Cardiac muscle cell (in vitro differentiated cells and primary cell): ENCODE measurements around the gene HDAC4. TPM values are rescaled to one million over a fixed set of nuclear protein-coding genes. Genes with fewer than 3 reads are reported as not detected.

Source experiments
- DNase-seq, 2 donors: peaks; one replicate each; pipeline versions ENCODE4 v3.0.0 to v3.0.0-alpha.2; 2010 to 2017; ENCODE audit warnings: low read depth in 1 of 2, low spot score in 1 of 2
- H3K27ac ChIP-seq: fragments of 200-600 bp; sonication (generic); 2 replicates; pipeline ENCODE4 v1.5.1; 2016
- H3K27me3 ChIP-seq: fragments of 200-600 bp; sonication (generic); 2 replicates; pipeline ENCODE4 v1.6.0; 2016; ENCODE audit warnings: control low read depth
- H3K36me3 ChIP-seq: fragments of 200-600 bp; sonication (generic); 2 replicates; pipeline ENCODE4 v1.5.1; 2016; ENCODE audit warnings: control low read depth
- H3K4me1 ChIP-seq: fragments of 200-600 bp; sonication (generic); 2 replicates; pipeline ENCODE4 v1.8.1; 2017; ENCODE audit warnings: low read depth, mild to moderate bottlenecking, mixed run types
- H3K4me3 ChIP-seq: fragments of 200-600 bp; sonication (generic); 2 replicates; pipeline ENCODE4 v1.5.1; 2016; ENCODE audit warnings: mild to moderate bottlenecking
- H3K9me3 ChIP-seq: fragments of 200-600 bp; sonication (generic); 2 replicates; pipeline ENCODE4 v1.5.1; 2017; ENCODE audit warnings: low read depth, mild to moderate bottlenecking, control low read depth
- polyA plus RNA-seq: library from polyadenylated mRNA; unstranded; fragments of >200 nt; fragmentation: Nextera tagmentation; extraction: Ambion mirVana; gene quantifications from 2 replicates; pipeline ENCODE4 v1.2.1, GENCODE V29; 2016
- total RNA-seq: library from RNA; depleted of rRNA; stranded (reverse); fragments of >200 nt; gene quantifications from 2 replicates; pipeline ENCODE4 v1.2.3, GENCODE V29; 2016
- TF ChIP-seq, protein P1 (sequence below): IDR thresholded peaks from 2 replicates; pipeline ENCODE4 v1.5.1; 2012; ENCODE audit warnings: low read depth, mild to moderate bottlenecking, low read length

Gene HDAC4
- total and polyA plus RNA-seq, 2 experiments from 2014 or later: 7.0 to 41.6 TPM

DNA sequence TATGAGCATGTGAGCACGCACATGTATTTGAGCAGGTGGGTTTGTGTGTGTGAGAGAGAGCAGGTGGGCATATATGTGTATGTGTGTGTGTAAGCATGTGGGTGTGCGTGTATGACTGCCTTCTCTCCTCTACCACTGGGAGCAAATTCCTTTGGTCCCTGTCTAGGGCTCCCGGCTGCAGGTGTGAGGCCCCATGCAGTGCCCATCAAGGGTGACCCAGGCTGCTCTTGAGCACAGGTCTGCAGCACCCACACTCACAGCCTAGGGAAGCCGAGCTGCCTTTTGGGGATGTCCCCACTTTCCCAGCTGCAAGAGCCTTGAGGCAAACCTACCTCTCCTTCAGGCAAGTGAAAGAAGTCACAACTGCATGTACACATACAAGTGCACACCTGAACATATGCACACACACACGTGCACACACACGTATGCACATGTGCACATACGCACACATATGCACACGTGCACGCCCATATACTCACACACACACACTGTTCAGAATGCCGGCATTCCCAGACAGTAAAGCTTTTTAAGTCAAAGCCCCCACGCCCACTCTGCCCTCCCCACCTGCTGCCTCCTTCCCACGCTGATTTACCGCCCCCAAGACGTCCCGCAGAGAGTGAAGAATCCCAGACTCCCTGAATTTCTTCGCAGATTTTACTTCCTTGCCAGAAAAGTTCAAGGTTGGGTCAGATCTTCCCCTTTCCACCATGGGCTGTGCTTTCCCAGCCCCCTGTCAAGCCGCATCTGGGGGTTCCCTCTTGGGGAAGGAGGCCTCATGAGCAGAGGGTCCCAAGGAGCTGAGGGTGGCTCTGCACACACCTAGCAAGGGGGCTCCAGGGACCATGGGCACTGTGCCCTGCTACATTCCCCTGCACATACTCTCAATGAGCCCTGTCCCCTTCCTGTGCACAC is 382.3 kb downstream of the HDAC4 start:
- TF ChIP-seq, protein P1, sequence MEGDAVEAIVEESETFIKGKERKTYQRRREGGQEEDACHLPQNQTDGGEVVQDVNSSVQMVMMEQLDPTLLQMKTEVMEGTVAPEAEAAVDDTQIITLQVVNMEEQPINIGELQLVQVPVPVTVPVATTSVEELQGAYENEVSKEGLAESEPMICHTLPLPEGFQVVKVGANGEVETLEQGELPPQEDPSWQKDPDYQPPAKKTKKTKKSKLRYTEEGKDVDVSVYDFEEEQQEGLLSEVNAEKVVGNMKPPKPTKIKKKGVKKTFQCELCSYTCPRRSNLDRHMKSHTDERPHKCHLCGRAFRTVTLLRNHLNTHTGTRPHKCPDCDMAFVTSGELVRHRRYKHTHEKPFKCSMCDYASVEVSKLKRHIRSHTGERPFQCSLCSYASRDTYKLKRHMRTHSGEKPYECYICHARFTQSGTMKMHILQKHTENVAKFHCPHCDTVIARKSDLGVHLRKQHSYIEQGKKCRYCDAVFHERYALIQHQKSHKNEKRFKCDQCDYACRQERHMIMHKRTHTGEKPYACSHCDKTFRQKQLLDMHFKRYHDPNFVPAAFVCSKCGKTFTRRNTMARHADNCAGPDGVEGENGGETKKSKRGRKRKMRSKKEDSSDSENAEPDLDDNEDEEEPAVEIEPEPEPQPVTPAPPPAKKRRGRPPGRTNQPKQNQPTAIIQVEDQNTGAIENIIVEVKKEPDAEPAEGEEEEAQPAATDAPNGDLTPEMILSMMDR: no peak
- Histone ChIP-seq H3K27me3 (no peaks in the 10 kb centered on the region), H3K9me3 (no peaks in the 10 kb centered on the region), H3K4me3 (no peak overlapping the region), H3K36me3 (no peaks in the 10 kb centered on the region), H3K27ac (no peak overlapping the region), H3K4me1 (no peaks in the 10 kb centered on the region)
- DNase-seq: no peak

DNA sequence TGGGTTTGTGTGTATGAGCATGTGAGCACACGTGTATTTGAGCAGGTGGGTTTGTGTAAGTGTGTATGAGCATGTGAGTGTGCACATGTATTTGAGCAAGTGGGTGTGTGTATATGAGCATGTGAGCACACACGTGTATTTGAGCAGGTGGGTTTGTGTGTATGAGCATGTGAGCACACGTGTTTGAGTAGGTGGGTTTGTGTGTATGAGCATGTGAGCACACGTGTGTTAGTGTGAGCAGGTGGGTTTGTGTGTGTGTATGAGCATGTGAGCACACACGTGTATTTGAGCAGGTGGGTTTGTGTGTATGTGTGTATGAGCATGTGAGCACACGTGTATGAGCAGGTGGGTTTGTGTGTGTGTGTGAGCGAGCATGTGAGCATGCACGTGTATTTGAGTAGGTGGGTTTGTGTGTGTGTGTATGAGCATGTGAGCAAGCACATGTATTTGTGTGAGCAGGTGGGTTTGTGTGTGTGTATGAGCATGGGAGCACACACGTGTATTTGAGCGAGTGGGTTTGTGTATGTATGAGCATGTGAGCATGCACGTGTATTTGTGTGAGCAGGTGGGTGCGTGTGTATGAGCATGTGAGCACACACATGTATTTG is 383.2 kb downstream of the HDAC4 start:
- H3K4me1 ChIP-seq: no peaks in the 10 kb centered on the region
- H3K9me3 ChIP-seq: no peaks in the 10 kb centered on the region
- no peak overlapping the region for H3K4me3 ChIP-seq
- TF ChIP-seq, protein P1: no peak
- no peaks in the 10 kb centered on the region for H3K36me3 ChIP-seq
- no peak for DNase-seq
- no peak overlapping the region for H3K27ac ChIP-seq
- H3K27me3 ChIP-seq: no peaks in the 10 kb centered on the region

DNA sequence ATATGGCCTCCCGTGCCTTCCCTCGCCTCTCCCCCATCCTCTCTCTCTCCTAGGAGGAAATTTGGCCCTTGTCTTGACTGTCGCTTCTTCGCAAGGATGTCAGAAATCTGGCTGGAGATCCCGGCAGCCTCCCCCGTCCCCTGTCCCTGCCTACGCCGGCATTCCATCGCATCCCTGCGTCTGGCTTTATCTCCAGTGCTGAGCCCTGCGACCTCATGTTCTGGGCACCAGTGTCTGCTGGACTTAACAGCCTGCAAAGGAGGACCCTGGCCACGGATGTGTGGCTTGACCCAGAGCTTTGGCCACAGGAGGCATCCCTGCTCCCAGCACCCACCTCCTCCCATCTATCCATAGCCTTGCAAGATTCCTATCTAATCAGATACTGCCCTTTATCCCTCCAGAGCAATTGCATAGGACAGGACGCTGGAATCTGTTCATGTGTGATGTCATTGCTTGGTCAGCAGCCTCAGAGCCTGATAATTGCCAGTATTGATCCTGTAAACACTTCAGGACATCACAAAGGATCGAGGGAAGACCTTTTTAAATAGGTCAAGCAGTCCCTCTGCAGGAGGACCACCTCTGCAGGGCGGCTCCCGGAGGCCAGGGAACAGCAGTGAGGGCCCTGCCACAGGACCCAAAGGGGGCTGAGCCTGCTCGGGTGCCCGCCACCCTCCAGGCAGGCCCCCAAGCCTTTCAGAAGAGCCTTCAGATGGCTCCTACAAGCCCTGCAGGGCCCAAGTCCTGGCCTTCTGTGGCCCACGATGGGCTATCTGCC is 384.7 kb downstream of the HDAC4 start:
- Histone ChIP-seq H3K36me3 (no peaks in the 10 kb centered on the region), H3K27me3 (no peaks in the 10 kb centered on the region), H3K4me1 (no peaks in the 10 kb centered on the region), H3K9me3 (no peaks in the 10 kb centered on the region), H3K27ac (no peak overlapping the region), H3K4me3 (no peak overlapping the region)
- TF ChIP-seq, protein P1: no peak
- no peak for DNase-seq

DNA sequence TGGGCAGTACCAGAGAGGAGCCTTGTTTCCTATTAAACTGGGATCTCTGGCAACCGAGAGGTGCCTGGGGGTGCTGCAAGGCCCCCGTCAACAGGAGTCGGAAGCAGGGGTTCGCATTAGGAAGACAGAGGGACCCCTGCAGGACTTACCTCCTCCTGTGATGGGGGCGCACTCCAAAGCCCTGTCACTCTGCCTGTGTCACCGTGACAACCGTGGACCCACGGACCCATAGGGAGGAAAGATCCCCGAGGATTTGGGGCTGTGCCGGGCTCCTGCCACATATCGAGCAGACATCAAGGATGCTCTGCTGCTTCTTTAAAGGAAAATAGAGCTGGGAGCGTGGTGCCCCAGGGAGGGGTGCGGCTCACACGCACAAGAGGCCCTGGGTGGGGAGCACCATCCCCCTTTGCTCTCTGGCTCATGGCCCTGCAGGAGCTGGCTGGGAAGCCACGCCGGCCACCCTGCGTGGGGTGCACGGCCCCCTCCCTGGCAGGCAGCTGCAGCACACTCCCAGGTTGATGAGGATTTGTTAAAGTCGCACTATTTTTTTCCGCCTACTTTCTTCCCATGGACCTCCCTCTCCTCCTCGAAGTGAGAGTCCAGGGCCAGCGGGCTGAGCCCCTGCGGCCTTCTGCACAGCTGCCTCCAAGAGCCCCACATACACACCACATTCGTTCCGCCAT is 385.5 kb downstream of the HDAC4 start:
- Histone ChIP-seq H3K27me3 (no peaks in the 10 kb centered on the region), H3K36me3 (no peaks in the 10 kb centered on the region), H3K4me1 (no peaks in the 10 kb centered on the region), H3K4me3 (no peak overlapping the region), H3K27ac (no peak overlapping the region), H3K9me3 (no peaks in the 10 kb centered on the region)
- DNase-seq: no peak
- TF ChIP-seq, protein P1: no peak
